Measurements from ENCODE around the gene HPS1.

HPS1 gene

DNA sequence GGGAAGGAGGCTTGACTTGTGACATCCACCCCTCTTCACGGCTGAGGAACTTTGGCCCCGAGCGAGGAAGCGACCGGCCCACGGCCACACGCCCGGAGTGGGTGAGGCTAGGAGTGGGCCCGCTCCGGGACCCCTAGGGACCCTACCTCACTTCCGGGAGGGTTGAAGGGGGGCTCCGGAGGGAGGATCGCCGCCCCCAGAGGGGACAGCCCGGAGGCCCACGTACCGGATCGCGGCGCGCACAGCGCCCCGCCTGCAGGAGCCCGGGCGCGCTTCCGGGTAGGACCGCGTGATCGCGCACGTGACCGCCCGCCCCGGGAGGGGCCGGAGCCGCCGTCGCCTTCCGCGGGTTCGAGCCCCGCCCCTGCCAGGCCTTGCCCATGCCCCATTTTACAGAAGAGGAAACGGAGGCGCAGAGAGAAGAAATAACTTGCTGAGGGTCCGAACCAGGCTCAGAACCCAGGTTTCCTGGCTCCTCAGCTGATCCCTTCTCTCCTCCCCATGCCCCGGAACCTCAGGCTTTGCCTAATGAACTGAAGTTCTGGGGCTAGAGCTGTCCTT, at the start of gene HPS1:
Gene HPS1, minus strand, starts transcription at position 275 of the 561 bp plus-strand sequence. CDS start 3,695 bp downstream, outside the sequence.
- DNase-seq: peak; percentile 74 to 78

- no peak for DNase-seq
Measured at GRCh38 chr10:98492763-98493162, 46.0 kb upstream of the HPS1 start.

DNA sequence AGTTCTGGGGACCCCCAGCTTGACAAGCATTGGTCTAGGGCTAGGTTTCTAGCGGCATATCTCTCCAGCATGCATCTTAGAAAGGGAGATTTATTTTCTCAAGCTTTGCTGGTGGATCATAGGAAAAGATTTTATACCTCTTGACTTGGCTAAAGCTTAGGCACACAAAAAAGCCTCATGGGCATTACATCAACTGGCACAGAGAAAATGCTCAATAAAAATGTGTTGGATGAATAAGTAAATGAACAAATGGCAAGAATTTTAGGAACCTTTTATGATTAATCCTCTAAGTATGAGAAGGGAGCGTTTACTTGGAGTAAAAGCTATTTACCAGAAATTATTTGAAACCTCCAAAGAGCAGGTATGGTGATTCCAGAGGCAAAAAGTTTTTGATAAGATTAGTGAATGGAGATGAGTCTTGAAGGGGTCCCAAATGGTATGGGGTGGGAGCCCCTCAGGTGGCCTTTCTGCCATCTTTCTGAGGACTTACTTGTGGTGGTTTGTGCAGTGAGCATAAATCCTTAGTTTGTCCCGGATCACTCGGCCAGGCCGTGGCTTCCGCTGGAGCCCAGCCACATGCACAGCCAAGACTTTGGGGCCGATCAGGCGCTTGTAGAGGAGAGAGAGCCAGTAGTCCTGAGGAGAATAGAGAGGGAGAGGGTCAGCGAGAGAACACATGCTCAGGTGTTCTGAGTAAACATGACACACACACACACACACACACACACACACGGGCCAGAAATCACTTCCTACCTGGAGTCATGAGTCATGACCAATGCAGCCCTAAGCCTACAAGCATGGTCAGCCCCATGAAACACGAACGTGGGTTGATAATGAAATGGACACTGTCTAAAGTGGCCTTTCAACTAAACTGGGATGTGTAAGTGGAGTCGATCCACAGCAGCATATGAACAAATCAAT, 43.1 kb upstream of the HPS1 start:
- no peak for DNase-seq

DNA sequence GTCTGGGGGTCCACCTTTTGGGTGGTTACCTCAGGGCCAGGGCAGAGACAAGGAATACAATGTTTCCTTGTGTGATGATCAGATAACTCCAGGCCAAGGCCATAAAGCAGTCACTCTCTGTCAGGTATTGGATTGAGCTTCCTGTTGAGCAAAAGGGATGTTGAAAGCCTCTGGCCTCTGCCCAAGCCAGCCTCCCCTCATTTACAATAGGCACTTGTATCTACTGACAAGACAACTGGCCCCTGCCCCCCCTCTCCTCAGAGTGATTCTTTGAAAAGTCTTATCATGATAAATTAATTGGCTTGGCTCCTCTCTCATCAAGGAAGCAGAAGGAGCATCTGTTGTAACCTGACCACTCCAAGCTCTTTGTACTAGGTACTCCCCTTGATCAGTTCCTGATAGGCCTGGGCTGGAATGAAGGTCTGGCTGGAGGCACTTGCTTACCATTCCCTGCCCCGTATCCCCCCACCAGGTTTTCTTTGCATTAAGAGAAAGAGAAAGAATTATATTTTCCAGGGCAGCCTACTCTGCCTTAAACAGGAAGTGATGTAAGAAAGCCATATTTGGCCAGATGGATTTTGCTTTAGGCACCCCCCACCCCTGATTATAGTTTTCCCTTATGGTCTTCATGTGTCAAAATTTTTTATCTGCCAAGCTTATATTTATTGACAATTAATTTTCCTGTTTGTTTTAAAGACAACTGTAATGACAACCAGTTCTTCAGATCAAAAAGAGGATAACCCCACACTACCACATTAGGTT, 42.1 kb upstream of the HPS1 start:
- no peak for DNase-seq

GRCh38 chr10:98487649-98488048, 40.9 kb upstream of the HPS1 start:
- no peak for DNase-seq

DNA sequence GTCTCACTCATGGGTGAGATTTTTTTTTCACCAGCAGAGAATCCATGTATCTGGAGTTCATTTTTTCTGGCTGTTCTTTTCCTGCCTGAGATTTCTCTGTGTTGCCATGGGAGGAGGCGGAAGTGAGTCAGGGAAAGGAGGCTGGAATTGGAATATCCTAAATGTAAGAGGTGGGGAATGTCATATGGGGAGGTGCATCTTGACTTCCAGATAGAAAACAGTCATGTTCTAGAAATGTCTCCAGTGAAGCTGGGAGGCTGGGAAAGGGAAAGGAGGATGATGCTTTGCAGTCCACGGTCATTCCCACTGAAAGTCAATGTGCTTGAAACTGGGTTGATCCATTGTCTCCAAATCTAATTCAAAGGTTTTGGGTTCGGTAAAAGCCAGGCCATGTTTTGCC, 39.7 kb upstream of the HPS1 start:
- no peak for DNase-seq

- DNase-seq: no peak
Measured at GRCh38 chr10:98485959-98486358, 39.2 kb upstream of the HPS1 start.

DNA sequence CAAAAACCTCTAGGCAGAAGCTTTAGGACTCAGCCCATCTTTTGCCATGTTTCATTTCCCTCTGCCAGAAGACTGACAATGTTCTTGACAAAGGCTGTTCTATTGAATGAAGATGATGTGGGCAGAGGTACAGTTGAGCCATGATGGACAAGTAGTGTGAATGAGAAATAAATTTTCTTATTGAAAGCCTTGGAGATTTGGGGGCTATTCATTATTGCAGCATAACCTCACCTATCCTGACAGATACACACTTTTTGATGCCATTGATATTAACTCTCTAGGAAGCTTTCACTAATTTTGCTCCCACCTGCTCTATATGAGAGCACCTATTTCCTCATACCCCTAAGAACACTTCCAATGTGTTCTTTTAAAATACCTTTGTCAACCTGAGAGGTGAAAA, 36.9 kb upstream of the HPS1 start:
- no peak for DNase-seq

- no peak for DNase-seq
Measured at GRCh38 chr10:98482096-98482495, 35.4 kb upstream of the HPS1 start.

GRCh38 chr10:98481404-98481945, 34.7 kb upstream of the HPS1 start:
- no peak for DNase-seq

DNA sequence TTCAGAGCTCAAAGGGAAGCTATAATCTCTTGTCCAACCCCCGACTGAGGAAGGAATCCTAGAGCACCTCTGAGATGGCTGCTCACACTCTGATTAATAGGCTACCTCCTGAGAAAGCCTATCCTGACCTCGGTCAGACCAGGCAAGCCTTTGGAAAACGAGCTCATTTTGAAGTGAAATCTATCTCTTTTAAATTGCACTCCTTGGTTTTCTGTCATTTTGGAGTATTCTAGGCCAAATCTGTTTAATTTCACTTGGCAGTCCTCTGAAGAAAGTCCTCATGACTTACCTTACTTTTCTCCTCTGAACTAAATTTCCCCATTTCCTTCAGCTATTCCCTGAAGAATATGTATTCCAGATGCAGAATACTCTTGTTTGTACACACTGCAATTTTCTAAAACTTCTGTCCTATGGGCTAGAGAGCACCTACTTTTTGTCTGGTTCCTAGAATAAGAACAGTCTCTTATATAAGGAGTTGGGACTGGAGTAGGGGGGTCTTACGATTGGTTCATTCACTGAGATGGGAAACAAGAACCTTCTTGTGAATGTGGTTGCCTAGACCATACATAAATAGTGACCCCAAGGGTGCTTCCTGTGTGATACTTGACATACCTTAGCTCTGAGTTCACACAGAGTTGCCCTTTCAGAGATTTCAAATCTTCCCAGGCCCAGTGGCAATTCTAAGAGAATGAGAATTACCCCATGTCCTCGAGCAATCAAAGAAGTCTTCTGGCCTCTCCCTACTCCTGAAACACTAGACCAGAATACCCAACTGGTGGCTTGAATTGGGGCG, 31.9 kb upstream of the HPS1 start:
- no peak for DNase-seq

- no peak for DNase-seq
Measured at GRCh38 chr10:98477861-98478260, 31.1 kb upstream of the HPS1 start.

DNA sequence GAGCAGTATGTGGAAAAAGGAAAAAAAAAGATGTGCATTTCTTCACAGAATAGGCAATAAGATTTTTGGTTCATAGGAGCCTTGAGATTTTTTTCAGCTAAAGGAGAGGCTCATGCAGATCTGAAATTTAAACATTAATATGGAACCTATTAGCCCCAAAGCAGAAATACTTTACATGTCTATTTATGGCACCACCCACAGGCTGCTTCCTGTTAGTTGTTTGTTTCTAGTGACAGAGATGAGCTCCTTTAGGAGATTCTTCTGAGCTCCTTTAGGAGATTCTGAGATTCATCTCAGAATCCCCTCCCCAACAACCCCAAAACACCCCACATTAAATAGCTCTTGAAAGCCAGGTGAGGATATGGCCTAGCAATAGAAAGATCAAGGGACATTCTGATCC, 27.9 kb upstream of the HPS1 start:
- DNase-seq: no peak

DNA sequence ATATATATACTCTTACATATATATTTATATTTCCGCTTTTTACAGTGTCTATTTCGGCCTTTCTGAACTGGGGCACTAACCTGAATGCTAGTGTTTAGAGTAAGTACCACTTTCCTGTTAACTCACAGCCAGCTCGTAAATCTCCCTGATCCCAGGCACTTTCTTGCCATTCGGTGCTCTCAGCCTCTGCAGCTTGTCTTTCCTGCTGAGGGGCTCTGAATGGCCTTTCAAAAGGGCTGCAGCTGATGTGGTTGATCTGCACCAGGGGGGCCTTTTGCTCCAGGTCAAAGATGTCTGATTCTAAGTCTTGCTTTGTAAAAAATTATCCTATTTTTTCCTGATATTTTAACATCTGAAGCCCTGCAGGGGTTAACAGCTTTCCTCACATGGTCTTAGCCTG, 25.5 kb upstream of the HPS1 start:
- no peak for DNase-seq

GRCh38 chr10:98470850-98471249, 24.1 kb upstream of the HPS1 start:
- no peak for DNase-seq

DNA sequence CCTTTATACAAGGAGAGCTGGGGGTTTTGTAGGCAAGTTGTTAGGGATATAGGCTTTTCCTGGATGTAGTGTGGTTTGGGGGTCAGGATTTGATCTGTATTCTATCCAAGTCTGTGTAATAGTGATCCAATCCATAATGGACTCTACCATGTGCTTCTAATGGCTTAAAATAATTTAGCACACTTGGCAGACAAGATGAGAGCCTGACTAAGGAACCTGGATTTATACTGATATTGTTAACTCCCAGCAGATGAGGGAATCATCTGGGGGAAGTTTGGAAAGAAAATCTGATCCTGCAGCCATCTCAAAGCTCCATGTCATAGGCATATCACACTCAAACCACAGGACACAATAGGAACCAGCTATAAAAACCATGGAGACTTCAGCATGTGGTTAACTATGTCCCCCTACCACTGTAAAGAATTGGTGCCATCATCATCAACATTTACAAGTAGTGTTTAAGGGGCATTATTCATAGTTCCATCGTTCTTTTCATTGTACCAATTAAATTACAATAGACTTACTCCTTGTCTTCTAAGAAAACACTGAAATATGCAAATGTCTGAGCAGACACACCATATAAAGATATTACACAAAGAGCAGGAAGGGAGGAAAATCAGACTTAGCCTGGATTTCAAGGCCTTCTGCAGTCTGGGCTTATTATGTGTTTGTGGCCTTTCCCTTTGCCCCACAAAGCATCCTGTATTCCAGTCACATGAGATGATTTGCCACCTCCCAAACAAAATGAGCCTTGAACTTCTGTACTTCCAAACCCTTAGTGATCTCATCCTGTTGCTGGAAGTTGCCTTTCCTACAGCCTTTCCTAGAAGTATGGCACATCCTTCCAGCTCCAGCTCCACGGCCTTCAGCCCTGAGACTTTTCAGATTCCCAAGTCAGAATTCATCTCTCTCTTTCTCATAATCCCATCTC, 22.5 kb upstream of the HPS1 start:
- no peak for DNase-seq

- peak; percentile 95 to 98 for DNase-seq
Measured at GRCh38 chr10:98467506-98468318, 21.0 kb upstream of the HPS1 start.

GRCh38 chr10:98466861-98467505, 20.2 kb upstream of the HPS1 start:
- no peak for DNase-seq

- no peak for DNase-seq
Measured at GRCh38 chr10:98465866-98466265, 19.1 kb upstream of the HPS1 start.

All from Kasumi-1 (cell line).